Stimulated activated CD8-positive, alpha-beta memory T cell treated with anti-CD3 and anti-CD28 coated beads, Interleukin-7, amount 100 ng/mL, for 24 hours (primary cell): ENCODE results near the gene FAR1.
"Not testable (repeated sequence)": the region's sequence is repeated elsewhere in the genome, so short reads cannot be mapped to it uniquely, and the experiment has no call there.

ENCODE experiments used
- DNase-seq: peaks from one replicate; pipeline ENCODE4 v3.0.0-alpha.2; 2020; ENCODE audit warnings: low read depth

Gene FAR1

GRCh38 chr11:13668102-13668956 lies at the start of gene FAR1:
FAR1 (plus strand) TSS chr11:13668668; CDS start chr11:13694766, 26,098 bp downstream.
- DNase-seq = peak; percentile 91

GRCh38 chr11:13620063-13620462 lies 48.4 kb upstream of the FAR1 start:
- DNase-seq = no peak

GRCh38 chr11:13626818-13627217 lies 41.6 kb upstream of the FAR1 start:
- not testable (repeated sequence) for DNase-seq

- not testable (repeated sequence) for DNase-seq
These were observed 39.8 kb upstream of the FAR1 start for GRCh38 chr11:13628634-13629033.

GRCh38 chr11:13629779-13630178 lies 38.7 kb upstream of the FAR1 start:
- no peak for DNase-seq

- DNase-seq = no peak
These were observed 33.2 kb upstream of the FAR1 start for GRCh38 chr11:13635290-13635689.

GRCh38 chr11:13635804-13636203 lies 32.7 kb upstream of the FAR1 start:
- no peak for DNase-seq

GRCh38 chr11:13637125-13638069 lies 31.1 kb upstream of the FAR1 start:
- DNase-seq = no peak

- DNase-seq = no peak
These were observed 30.0 kb upstream of the FAR1 start for GRCh38 chr11:13638422-13638821.

GRCh38 chr11:13644997-13645687 lies 23.3 kb upstream of the FAR1 start:
- no peak for DNase-seq

- DNase-seq = no peak
These were observed 21.1 kb upstream of the FAR1 start for GRCh38 chr11:13647391-13647790.

- DNase-seq = no peak
These were observed 18.8 kb upstream of the FAR1 start for GRCh38 chr11:13649619-13650018.

- not testable (repeated sequence) for DNase-seq
These were observed 17.0 kb upstream of the FAR1 start for GRCh38 chr11:13651515-13651914.

GRCh38 chr11:13661074-13661623 lies 7.3 kb upstream of the FAR1 start:
- DNase-seq = no peak

GRCh38 chr11:13663631-13664071 lies 4.8 kb upstream of the FAR1 start:
- DNase-seq = no peak

GRCh38 chr11:13664351-13664750 lies 4.1 kb upstream of the FAR1 start:
- no peak for DNase-seq

GRCh38 chr11:13666708-13667107 lies 1.8 kb upstream of the FAR1 start:
- no peak for DNase-seq

- no peak for DNase-seq
These were observed 1.2 kb upstream of the FAR1 start for GRCh38 chr11:13667245-13667644.

GRCh38 chr11:13667795-13668101 lies 720 bp upstream of the FAR1 start:
- DNase-seq = no peak

GRCh38 chr11:13668957-13669521 lies 571 bp downstream of the FAR1 start:
- peak; percentile 23 for DNase-seq
